ENCODE results near the gene SDC1.

DNA sequence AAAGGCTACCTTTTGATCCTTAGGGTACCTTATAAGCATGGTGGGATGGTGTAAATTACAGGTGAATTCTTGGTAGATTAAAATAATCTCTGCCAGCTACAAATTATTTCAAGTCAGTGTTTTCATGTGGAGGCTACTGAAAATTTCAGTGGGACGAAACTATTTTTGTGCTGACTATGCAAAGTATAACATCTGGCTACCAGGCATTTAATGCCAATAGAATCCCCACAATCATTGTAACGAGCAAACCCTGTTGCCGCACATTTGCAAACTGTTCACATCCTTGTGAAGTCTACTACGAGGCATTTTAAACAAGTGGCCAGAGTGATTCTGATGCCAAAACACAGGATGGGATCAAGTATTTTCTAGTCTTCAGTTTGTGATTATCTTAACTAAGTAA, 48.1 kb upstream of the SDC1 start:
- TF ChIP-seq CTCF (IDR thresholded peaks at IDR 0.05) (no peak), POLR2A (IDR thresholded peaks at IDR 0.05) (no peak), EP300 (IDR thresholded peaks at IDR 0.05) (no peak), POLR2AphosphoS5 (IDR thresholded peaks at IDR 0.05) (no peak)
